T-cell (primary cell): ENCODE measurements around the gene CCNH. TPM values are rescaled to one million over a fixed set of nuclear protein-coding genes. Genes with fewer than 3 reads are reported as not detected.

Source experiments
- ATAC-seq, 4 experiments: fragments of 200-7000 bp in 3 of 4; fragments of 150-1000 bp in 1 of 4; cut with Tn5 transposase; replicated peaks in 1 of 4; 1 replicate in 3 of 4; 2 replicates in 1 of 4; pipeline ENCODE4 v1.10.0; 2021; ENCODE audit warnings: moderate library complexity in 3 of 4, mild to moderate bottlenecking in 2 of 4, moderate number of reproducible peaks in 1 of 4
- CTCF ChIA-PET, 2 donors: fragments of 300-600 bp; sonication (Branson Sonifier 250); formaldehyde crosslinking; loops; one replicate each; lab custom pipeline; 2022; ENCODE audit warnings: antibody characterized with exemption in 2 of 2; lab: Charles Lee
- POLR2A ChIA-PET, 2 donors: fragments of 300-600 bp; sonication (Branson Sonifier 250); formaldehyde crosslinking; loops; one replicate each; lab custom pipeline; 2022; ENCODE audit warnings: antibody characterized with exemption in 2 of 2; lab: Charles Lee
- DNase-seq, 35 experiments: peaks; one replicate each; pipeline versions ENCODE4 v3.0.0 to v3.0.0-alpha.2; 2013 to 2023
- H3K27ac ChIP-seq: one replicate; pipeline ENCODE4 v1.5.1; 2013; ENCODE audit warnings: low read length
- H3K27me3 ChIP-seq, 2 experiments: replicated peaks in 1 of 2; 1 replicate in 1 of 2; 2 replicates in 1 of 2; pipeline versions ENCODE4 v1.6.1 to v1.7.0; 2013; ENCODE audit warnings: low read length in 1 of 2, mixed read lengths in 1 of 2; ENCODE audit not compliant: control insufficient read depth in 2 of 2, insufficient read depth in 2 of 2; ENCODE audit errors: extremely low read depth in 1 of 2
- H3K36me3 ChIP-seq, 2 donors: 1 replicate in 1 of 2; 2 replicates in 1 of 2; pipeline versions ENCODE4 v1.6.1 to v1.7.0; 2013; ENCODE audit warnings: low read length in 1 of 2; ENCODE audit not compliant: control insufficient read depth in 2 of 2, insufficient read depth in 1 of 2; ENCODE audit errors: extremely low read depth in 1 of 2
- H3K4me1 ChIP-seq, 2 experiments: 1 replicate in 1 of 2; 2 replicates in 1 of 2; pipeline versions ENCODE4 v1.6.1 to v1.7.0; 2013; ENCODE audit warnings: low read length in 2 of 2, mixed read lengths in 1 of 2; ENCODE audit not compliant: insufficient read depth in 2 of 2, control insufficient read depth in 1 of 2; ENCODE audit errors: extremely low read depth in 1 of 2
- H3K4me3 ChIP-seq, 2 donors: 1 replicate in 1 of 2; 2 replicates in 1 of 2; pipeline versions ENCODE4 v1.5.1 to v1.7.0; 2013; ENCODE audit warnings: mild to moderate bottlenecking in 2 of 2, low read length in 1 of 2, moderate library complexity in 1 of 2; ENCODE audit not compliant: control insufficient read depth in 1 of 2; ENCODE audit errors: extremely low read depth in 1 of 2
- H3K9me3 ChIP-seq: 2 replicates; pipeline ENCODE4 v1.7.0; 2013
- H3K27ac Mint-ChIP-seq, 2 donors: one replicate each; pipeline ENCODE4 v1.8.0; 2020 to 2021; ENCODE audit warnings: mild to moderate bottlenecking in 2 of 2, mixed read lengths in 2 of 2
- H3K27me3 Mint-ChIP-seq, 2 donors: one replicate each; pipeline ENCODE4 v1.8.0; 2021 to 2022; ENCODE audit warnings: mixed read lengths in 2 of 2
- H3K36me3 Mint-ChIP-seq: one replicate; pipeline ENCODE4 v1.8.0; 2021; ENCODE audit warnings: mixed read lengths
- H3K4me1 Mint-ChIP-seq, 3 donors: one replicate each; pipeline ENCODE4 v1.8.0; 2020 to 2022; ENCODE audit warnings: mixed read lengths in 3 of 3, mild to moderate bottlenecking in 1 of 3
- H3K4me3 Mint-ChIP-seq, 3 donors: one replicate each; pipeline ENCODE4 v1.8.0; 2020 to 2022; ENCODE audit warnings: mild to moderate bottlenecking in 3 of 3, mixed read lengths in 3 of 3, moderate library complexity in 3 of 3
- H3K9me3 Mint-ChIP-seq, 3 donors: one replicate each; pipeline ENCODE4 v1.8.0; 2020 to 2022; ENCODE audit warnings: mixed read lengths in 3 of 3
- WGBS: methylation state at CpG from one replicate; pipeline ENCODE4 v1.1.5; 2013; ENCODE audit warnings: missing lambda C conversion rate; ENCODE audit not compliant: insufficient coverage; 5-methylcytosine and 5-hydroxymethylcytosine counted together
- total RNA-seq, 35 experiments: library from RNA in 6 of 35; stranded (reverse) in 6 of 35; fragments of 120-200 nt in 1 of 35; gene quantifications; one replicate each; pipeline versions ENCODE4 v1.2.1 to v1.2.4 and lab custom pipeline; 2013 to 2026

The CCNH gene
- total RNA-seq, 5 donors from 2014 or later (not counting 1 experiment from before 2014, with no cell fraction given), result 64.2 to 276 (median 72.9) TPM

GRCh38 chr5:87401626-87402025 is 11.1 kb downstream of the CCNH start:
- Histone ChIP-seq H3K27ac (no peak overlapping the region), H3K4me1 (no peaks in the 10 kb centered on the region), H3K36me3 (peaks cover 4 to 74% of the 10 kb centered on the region in 2 donors), H3K4me3 (no peak overlapping the region), H3K27me3 (no peaks in the 10 kb centered on the region), H3K9me3 (no peaks in the 10 kb centered on the region)
- H3K27me3 Mint-ChIP-seq, result no peaks in the 10 kb centered on the region
- peaks cover 34 to 61% (median 48%) of the 10 kb centered on the region in 3 donors for H3K4me1 Mint-ChIP-seq
- ATAC-seq (no peak), DNase-seq (no peak)
- H3K9me3 Mint-ChIP-seq, result no peaks in the 10 kb centered on the region
- peaks cover 53% of the 10 kb centered on the region for H3K36me3 Mint-ChIP-seq
- no peak overlapping the region for H3K4me3 Mint-ChIP-seq
- ChIA-PET CTCF (interaction anchor here (0.6 to 1.6 kb wide), 5 partner anchors 9 to 415 kb away, joined by 3 to 6 read pairs (median 3); no protein-coding TSS in a partner anchor), POLR2A (interaction anchor here in 1 of 2 donors (0.6 to 3.3 kb wide), 3 partner anchors 9 to 826 kb away, joined by 3 to 37 read pairs (median 11); partner anchors contain the start of gene CCNH)
- H3K27ac Mint-ChIP-seq, result no peak overlapping the region

- Mint-ChIP-seq H3K27ac (peak overlapping the region; percentile 81 to 84), H3K4me3 (no peak overlapping the region), H3K36me3 (peaks cover 44% of the 10 kb centered on the region), H3K27me3 (no peaks in the 10 kb centered on the region), H3K9me3 (no peaks in the 10 kb centered on the region), H3K4me1 (peaks cover 28 to 53% (median 38%) of the 10 kb centered on the region in 3 donors)
- CTCF ChIA-PET, result interaction anchor here (0.5 to 3.2 kb wide), 34 partner anchors 8 to 522 kb away, joined by 3 to 25 read pairs (median 5); partner anchors contain the start of genes CCNH (in 1 of the 2) and RASA1 (in 1 of the 2)
- POLR2A ChIA-PET, result interaction anchor here (0.5 to 3.3 kb wide), 13 partner anchors 8 to 321 kb away, joined by 3 to 37 read pairs (median 4); partner anchors contain the start of gene CCNH (in 1 of the 2)
- peaks cover 4 to 73% of the 10 kb centered on the region in 2 donors for H3K36me3 ChIP-seq
- 50% methylated on average over 3 of the region's 4 CpGs for WGBS
- ATAC-seq (peak; percentile 62 to 84 (median 76)), DNase-seq (peak in 1 of 35 experiments; percentile 59)
- H3K4me3 ChIP-seq, result no peak overlapping the region
- H3K4me1 ChIP-seq, result no peaks in the 10 kb centered on the region
- no peaks in the 10 kb centered on the region for H3K27me3 ChIP-seq
- H3K27ac ChIP-seq, result no peak overlapping the region
- no peaks in the 10 kb centered on the region for H3K9me3 ChIP-seq
Observed at GRCh38 chr5:87400305-87400899, 12.3 kb downstream of the CCNH start.

- no peak for DNase-seq
- H3K27me3 ChIP-seq, result no peaks in the 10 kb centered on the region
- no peak for ATAC-seq
- no peak overlapping the region for H3K4me3 ChIP-seq
- no peaks in the 10 kb centered on the region for H3K4me1 ChIP-seq
- peak overlapping the region; percentile 81 to 84 for H3K27ac Mint-ChIP-seq
- no peaks in the 10 kb centered on the region for H3K9me3 ChIP-seq
- H3K27me3 Mint-ChIP-seq, result no peaks in the 10 kb centered on the region
- peaks cover 0 to 72% of the 10 kb centered on the region in 2 donors for H3K36me3 ChIP-seq
- no peaks in the 10 kb centered on the region for H3K9me3 Mint-ChIP-seq
- no peak overlapping the region for H3K4me3 Mint-ChIP-seq
- no CpG with 5 or more reads among the region's 2 CpGs for WGBS
- H3K36me3 Mint-ChIP-seq, result peaks cover 50% of the 10 kb centered on the region
- ChIA-PET POLR2A (interaction anchor here (0.5 to 3.3 kb wide), 12 partner anchors 8 to 321 kb away, joined by 3 to 37 read pairs (median 6); partner anchors contain the start of gene CCNH (in 1 of the 2)), CTCF (interaction anchor here (0.7 to 3.2 kb wide), 29 partner anchors 8 to 522 kb away, joined by 3 to 25 read pairs (median 5); partner anchors contain the start of genes CCNH (in 1 of the 2) and RASA1 (in 1 of the 2))
- peaks cover 31 to 54% (median 39%) of the 10 kb centered on the region in 3 donors for H3K4me1 Mint-ChIP-seq
- peak overlapping the region; percentile 28 for H3K27ac ChIP-seq
Observed at GRCh38 chr5:87399720-87400119, 13.0 kb downstream of the CCNH start.

- H3K4me3 ChIP-seq, result no peak overlapping the region
- Mint-ChIP-seq H3K27ac (peak overlapping the region; percentile 81 to 84), H3K9me3 (no peaks in the 10 kb centered on the region), H3K4me1 (peaks cover 33 to 48% (median 33%) of the 10 kb centered on the region in 3 donors), H3K27me3 (no peaks in the 10 kb centered on the region), H3K36me3 (peaks cover 50% of the 10 kb centered on the region), H3K4me3 (no peak overlapping the region)
- H3K27ac ChIP-seq, result peak overlapping the region; percentile 28
- no peaks in the 10 kb centered on the region for H3K27me3 ChIP-seq
- POLR2A ChIA-PET, result interaction anchor here (0.5 to 3.3 kb wide), 13 partner anchors 8 to 870 kb away, joined by 3 to 37 read pairs (median 5); partner anchors contain the start of gene CCNH (in 1 of the 2)
- no peaks in the 10 kb centered on the region for H3K9me3 ChIP-seq
- CTCF ChIA-PET, result interaction anchor here (0.6 to 3.2 kb wide), 14 partner anchors 8 to 521 kb away, joined by 3 to 25 read pairs (median 6); partner anchors contain the start of genes CCNH (in 1 of the 2) and RASA1 (in 1 of the 2)
- ATAC-seq, result no peak
- WGBS, result 92% methylated on average over 2 of the region's 5 CpGs
- DNase-seq, result no peak
- peaks cover 0 to 71% of the 10 kb centered on the region in 2 donors for H3K36me3 ChIP-seq
- H3K4me1 ChIP-seq, result no peaks in the 10 kb centered on the region
Observed at GRCh38 chr5:87398981-87399614, 13.6 kb downstream of the CCNH start.

- peak overlapping the region; percentile 28 to 48 for H3K27ac Mint-ChIP-seq
- no peaks in the 10 kb centered on the region for H3K4me1 ChIP-seq
- no peaks in the 10 kb centered on the region for H3K9me3 Mint-ChIP-seq
- H3K27me3 Mint-ChIP-seq, result no peaks in the 10 kb centered on the region
- peaks cover 28 to 50% (median 37%) of the 10 kb centered on the region in 3 donors for H3K4me1 Mint-ChIP-seq
- H3K4me3 ChIP-seq, result no peak overlapping the region
- CTCF ChIA-PET, result interaction anchor here in 1 of 2 donors (0.7 to 1.1 kb wide), 2 partner anchors 12 to 409 kb away, joined by 3 read pairs; no protein-coding TSS in a partner anchor
- no peak overlapping the region for H3K27ac ChIP-seq
- H3K9me3 ChIP-seq, result no peaks in the 10 kb centered on the region
- H3K36me3 ChIP-seq, result peaks cover 0 to 87% of the 10 kb centered on the region in 2 donors
- no peak overlapping the region for H3K4me3 Mint-ChIP-seq
- POLR2A ChIA-PET, result interaction anchor here (0.5 to 1.2 kb wide), 9 partner anchors 8 to 127 kb away, joined by 3 to 7 read pairs (median 3); partner anchors contain the start of genes CCNH (in 1 of the 2) and RASA1 (in 1 of the 2)
- no peaks in the 10 kb centered on the region for H3K27me3 ChIP-seq
- ATAC-seq, result no peak
- peaks cover 61% of the 10 kb centered on the region for H3K36me3 Mint-ChIP-seq
- no peak for DNase-seq
- no CpG with 5 or more reads among the region's 3 CpGs for WGBS
Observed at GRCh38 chr5:87394411-87395165, 18.1 kb downstream of the CCNH start.
